Activated CD8-positive, alpha-beta memory T cell treated with anti-CD3 and anti-CD28 coated beads for 24 hours (primary cell): ENCODE results near the gene MYO16.
"Not testable (repeated sequence)": the region's sequence is repeated elsewhere in the genome, so short reads cannot be mapped to it uniquely, and the experiment has no call there.

ENCODE experiments used
- DNase-seq: peaks from one replicate; pipeline ENCODE4 v3.0.0-alpha.2; 2020

The MYO16 gene

DNA sequence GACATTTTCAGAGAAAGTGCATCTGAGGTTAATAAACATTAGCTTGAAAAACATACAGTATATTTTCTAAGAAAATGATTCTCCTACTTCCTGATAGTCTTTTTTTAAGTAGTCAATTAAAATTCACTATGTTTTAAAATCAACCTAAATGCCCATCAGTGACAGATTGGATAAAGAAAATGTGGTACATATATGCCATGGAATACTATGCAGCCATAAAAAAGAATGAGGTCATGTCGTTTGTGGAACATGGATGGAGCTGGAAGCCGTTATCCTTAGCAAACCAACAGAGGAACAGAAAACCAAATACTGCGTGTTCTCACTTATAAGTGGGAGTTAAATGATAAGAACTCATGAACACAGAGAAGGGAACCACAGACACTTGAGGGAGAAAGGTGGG is 462.8 kb downstream of the MYO16 start:
- not testable (repeated sequence) for DNase-seq

GRCh38 chr13:109093998-109094397 is 464.6 kb downstream of the MYO16 start:
- DNase-seq: no peak

DNA sequence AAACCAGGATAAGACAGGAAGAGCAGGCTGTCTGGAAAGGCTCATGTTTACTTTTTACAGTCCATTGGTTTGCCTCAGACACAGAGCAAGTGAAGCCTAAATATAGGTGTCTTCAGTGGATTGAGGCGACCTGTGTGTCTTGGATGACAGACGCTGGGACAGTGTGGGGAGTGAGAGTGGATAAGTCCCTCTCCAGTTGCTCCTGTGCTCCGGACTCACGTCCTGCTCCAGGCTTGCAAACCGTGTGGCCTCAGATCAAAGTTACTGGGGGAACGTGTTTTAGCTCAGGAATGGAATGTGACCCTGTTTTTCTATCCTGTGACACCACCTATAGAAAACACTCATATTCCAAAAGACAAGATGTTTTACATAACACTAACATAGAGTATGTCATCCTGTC is 465.7 kb downstream of the MYO16 start:
- DNase-seq: no peak

DNA sequence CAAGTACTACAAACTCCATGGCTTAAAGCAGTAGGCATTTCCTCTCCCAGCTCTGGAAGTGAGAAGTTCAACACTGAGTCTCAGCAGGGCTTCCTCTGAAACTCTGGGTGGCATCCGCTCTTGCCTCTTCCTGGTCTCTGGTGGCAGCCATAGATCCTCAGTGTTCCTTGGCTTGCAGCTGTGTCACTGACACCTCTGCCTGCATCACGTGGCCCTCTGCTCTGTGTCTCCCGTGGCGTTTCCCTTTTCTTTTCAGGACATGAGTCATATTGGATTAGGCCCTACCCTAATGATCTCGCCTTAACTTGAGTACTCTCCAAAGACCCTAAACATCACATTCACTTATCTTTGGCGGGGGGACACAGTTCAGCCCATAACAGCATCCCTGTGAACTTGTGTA is 466.7 kb downstream of the MYO16 start:
- no peak for DNase-seq

GRCh38 chr13:109100705-109101304 is 471.4 kb downstream of the MYO16 start:
- no peak for DNase-seq

DNA sequence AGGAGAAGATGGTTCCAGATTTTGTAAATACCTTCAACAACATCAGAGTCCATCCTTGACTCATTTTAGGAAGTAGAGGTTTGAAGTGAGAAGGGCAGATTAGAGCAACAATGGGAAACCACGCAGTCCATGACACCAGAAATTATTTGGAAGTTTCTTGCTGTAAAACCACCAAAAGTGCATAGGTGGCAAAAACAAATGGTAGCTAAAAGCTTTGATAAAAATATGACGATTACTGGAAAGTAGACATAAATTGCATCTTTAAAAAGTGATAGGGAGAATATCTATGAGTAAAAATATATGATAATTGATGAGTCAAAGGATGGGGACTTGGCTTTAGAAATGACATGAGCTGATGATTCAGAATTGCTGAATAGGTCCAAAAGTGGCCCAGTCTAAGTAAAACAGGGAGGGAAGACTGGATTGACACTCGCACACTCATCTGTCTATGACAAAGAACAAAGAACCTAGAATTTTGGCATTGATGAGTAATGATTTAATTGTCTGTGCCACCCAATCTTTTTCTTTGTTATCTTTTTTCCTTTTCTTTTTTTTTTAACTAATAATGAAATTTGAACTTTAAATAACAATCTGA is 472.2 kb downstream of the MYO16 start:
- no peak for DNase-seq

DNA sequence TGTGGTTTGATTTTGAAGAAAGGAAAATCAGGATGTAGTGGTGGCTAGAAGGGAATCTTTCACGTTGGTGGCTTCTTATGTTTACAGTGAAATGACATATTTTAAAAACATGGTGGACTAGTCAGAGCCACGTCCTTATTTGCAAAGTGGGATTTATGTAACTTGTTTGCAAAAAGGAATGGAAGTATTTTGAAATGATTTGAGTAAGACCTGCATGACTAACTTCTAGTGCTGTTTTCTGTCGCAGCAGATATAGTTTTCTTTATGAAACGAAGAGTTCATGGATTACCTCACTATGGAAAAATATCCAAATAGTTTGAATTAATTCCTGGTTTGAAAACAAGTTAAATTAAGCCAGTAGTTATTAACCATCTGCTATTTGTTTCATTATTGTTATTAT is 476.5 kb downstream of the MYO16 start:
- no peak for DNase-seq

GRCh38 chr13:109110159-109110558 is 480.7 kb downstream of the MYO16 start:
- no peak for DNase-seq

GRCh38 chr13:109111141-109111540 is 481.7 kb downstream of the MYO16 start:
- DNase-seq: no peak

GRCh38 chr13:109113427-109113826 is 484.0 kb downstream of the MYO16 start:
- no peak for DNase-seq

GRCh38 chr13:109114162-109114561 is 484.8 kb downstream of the MYO16 start:
- DNase-seq: no peak

DNA sequence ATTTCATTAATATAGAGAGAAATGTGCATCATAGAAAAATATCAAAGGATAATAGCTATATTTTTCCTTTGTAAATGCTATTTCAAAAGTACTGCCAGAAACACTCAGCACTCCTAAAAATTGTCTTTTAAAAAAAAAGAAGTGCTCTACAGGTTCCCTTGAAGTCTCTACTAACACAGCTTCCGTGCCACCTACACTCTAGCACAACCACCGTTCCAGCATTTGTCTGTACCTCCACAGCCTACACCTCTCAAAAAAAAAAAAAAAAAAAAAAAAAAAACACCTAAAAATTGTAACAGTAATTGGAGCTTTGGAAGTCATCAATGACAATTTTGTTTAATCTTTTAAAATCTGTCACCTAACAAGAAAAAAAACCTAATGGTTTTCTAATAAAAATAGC is 485.6 kb downstream of the MYO16 start:
- DNase-seq: no peak

DNA sequence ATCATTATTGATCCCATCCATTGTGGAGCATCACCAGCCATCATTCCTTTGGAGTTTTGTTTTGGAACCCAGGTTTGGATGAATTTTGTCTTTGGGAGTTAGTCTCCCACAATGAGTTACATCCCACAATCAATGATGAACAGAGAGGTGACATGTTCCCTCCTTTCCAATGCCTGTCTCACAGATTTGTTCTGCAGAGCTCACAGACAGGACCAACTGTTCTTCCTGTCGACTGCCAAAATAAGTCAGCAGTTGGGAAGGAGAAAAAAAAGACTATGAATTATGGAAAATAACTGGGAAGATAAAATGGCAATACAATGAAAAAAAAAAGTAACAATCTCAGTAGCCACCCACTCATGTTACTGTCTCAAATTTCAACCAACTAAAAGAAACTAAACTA is 489.1 kb downstream of the MYO16 start:
- no peak for DNase-seq

GRCh38 chr13:109119896-109120295 is 490.5 kb downstream of the MYO16 start:
- DNase-seq: no peak

DNA sequence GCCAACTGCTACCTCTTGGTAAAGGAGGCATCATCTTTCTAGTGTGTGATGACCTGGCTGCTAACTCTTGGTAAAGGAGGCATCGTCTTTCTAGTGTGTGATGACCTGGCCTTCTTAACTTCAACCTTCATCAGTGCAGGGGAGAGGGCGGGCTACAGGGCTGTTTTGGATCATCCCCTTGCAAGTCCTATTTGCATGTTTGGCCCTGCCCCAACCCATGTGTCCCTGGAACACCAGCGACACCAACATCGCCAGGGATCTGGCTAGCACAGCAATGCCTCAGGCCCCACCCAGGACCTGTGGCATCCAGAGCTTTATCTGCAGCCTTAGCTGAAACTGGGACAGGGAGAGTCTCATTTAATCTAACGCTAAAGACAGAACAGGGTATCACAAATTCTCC is 492.4 kb downstream of the MYO16 start:
- DNase-seq: no peak

GRCh38 chr13:109123971-109124370 is 494.6 kb downstream of the MYO16 start:
- no peak for DNase-seq

DNA sequence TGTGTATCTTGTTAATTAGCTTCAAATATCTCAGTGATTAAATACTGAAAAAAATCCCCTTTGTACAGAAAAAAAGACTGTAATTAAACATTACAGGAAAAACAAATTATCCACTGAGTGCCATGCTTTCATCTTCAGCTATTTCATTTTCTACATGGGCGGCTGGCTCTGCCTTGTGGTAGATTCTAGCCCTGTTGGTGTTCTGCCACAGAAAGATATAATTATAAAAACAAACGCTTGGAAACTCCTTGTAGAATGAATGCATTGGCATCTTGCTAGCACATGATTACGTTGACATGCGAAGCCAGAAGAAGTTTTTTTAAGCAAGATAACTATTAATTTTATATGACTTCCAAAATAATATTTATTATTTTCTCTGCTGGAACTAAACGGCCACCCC is 496.8 kb downstream of the MYO16 start:
- DNase-seq: no peak

- DNase-seq: no peak
Observed at GRCh38 chr13:109126891-109127641, 497.7 kb downstream of the MYO16 start.

DNA sequence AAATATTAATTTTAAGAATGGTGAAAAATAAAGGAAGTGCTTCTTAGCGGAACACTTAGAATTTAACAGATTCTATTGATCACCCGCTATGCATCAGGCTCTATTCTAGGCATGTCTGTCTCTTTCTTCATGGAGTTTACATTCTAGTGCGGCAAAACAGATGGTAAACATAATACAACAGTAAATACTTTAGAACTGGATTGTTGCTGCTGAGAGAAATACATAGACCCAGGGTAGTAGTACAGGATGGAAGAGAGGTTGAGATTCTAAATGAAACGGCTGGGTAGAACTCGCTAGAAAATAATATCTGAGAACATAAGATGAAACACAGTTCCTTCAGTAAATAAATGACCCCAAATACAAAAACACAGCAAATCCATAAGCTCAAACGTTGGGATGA is 498.7 kb downstream of the MYO16 start:
- no peak for DNase-seq

DNA sequence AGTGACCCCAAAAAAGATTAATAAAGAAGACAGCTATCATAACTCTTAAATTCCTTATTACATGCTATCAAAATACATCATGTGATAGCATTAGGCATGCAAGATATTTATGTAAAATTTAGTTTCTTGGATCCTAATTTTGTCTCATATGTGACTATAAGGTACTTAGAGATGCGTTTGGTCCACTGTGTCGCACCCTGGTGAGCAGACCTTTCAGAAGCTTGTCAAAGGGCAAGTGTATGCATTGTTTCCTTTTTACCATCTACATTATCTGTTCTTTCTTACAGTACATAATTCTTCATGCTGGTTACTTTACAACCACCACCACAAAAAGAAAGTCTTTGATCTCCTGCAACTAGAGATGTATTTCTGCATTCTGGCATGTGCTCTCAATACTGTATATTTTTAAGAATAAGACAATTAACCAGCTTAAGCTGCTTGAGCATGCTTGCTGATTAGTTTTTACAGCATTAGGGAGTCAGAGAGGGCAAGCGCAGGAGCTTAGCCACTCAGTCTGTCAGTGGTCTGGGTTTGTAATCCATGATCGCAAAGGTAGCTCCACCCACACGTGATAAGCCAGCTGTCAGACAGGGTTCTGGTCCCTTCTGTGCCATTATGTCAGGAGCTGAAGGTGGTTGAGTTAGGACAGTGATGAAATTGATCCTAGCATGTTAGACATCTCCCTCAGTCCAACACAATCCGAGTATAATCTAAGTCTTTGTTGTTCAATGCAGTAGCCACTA is 500.9 kb downstream of the MYO16 start:
- DNase-seq: no peak

DNA sequence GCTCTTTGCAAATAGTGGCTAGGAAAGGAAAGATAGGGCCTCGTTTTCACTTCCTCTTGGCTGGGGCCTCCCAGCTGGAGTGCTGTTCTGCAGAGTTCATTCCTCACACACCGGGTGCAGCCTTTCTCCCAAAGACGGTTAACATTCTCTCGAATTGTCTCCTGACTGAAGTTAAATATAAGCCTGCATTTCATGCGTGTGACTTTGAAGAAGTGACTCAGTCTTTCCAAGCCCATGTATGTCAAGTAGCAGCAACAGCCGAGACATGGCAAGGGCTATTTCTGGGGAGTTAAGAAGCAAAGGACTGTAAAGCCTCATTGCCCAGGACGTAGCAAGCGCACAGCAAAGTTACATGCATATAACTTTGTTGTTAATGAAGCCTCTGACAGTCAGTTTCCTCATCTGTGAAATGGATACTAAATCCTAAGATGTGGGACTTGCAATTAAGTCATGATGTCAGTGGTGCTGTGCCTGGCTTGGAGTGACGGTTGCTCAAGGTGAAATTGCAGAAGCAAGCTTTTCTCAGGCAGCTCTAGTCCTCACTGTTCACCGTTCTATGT is 502.4 kb downstream of the MYO16 start:
- no peak for DNase-seq

GRCh38 chr13:109135018-109135417 is 505.6 kb downstream of the MYO16 start:
- no peak for DNase-seq

DNA sequence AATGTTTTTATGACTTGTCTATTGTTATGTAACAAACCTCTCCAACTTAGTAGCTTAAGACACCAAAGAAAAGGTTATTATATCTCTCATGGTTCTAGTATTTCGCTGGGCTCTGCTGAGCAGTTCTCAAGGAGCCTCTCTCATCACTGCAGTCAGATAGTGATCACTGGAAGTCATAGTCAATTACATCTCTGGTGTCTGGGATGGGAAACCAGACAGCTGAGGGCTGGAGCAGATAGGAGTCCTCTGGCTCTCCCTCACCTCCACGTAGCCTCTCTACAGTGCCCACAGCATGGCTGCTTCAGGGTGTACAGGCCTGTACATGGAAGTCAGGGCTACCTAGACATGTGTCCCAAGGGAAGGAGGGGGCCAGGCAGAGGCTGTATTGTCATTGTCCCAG is 507.5 kb downstream of the MYO16 start:
- no peak for DNase-seq
